ENCODE data around the gene AMIGO2.

GRCh38 chr12:47091009-47091408, 11.2 kb upstream of the AMIGO2 start:
- TF ChIP-seq CTCF (IDR thresholded peaks at IDR 0.05), result no peak
- TF ChIP-seq POLR2AphosphoS5 (IDR thresholded peaks at IDR 0.05), result no peak
- no peak for TF ChIP-seq POLR2A (IDR thresholded peaks at IDR 0.05)
- TF ChIP-seq EP300 (IDR thresholded peaks at IDR 0.05; ENCODE audit: low read depth), result no peak
